Measurements from ENCODE around the gene PLK3. TPM values are rescaled to one million over a fixed set of nuclear protein-coding genes. Genes with fewer than 3 reads are reported as not detected.
"Not testable (repeated sequence)": the region's sequence is repeated elsewhere in the genome, so short reads cannot be mapped to it uniquely, and the experiment has no call there.

PLK3 gene
- total RNA-seq, 1 donor from 2014 or later: 128 TPM

- Mint-ChIP-seq H3K36me3 (ENCODE audit: low read depth) (peaks cover 84% of the 10 kb centered on the region), H3K4me3 (ENCODE audit: low read depth) (peak overlapping the region; percentile 75), H3K27me3 (ENCODE audit: low read depth) (no peaks in the 10 kb centered on the region), H3K4me1 (ENCODE audit: low read depth) (peaks cover 68% of the 10 kb centered on the region), H3K9me3 (no peaks in the 10 kb centered on the region), H3K27ac (peak overlapping the region; percentile 99)
- peak; percentile 87 for DNase-seq (ENCODE audit: low spot score)
- intact Hi-C loops (cut with micrococcal nuclease): loop anchor here (1.0 to 10.0 kb wide), 8 partner anchors 13 to 877 kb away; partner anchors contain the start of genes ARMH1, GPBP1L1, NASP and RNU5D-1
Measured at GRCh38 chr1:44807364-44808062, 7.3 kb downstream of the PLK3 start.

DNA sequence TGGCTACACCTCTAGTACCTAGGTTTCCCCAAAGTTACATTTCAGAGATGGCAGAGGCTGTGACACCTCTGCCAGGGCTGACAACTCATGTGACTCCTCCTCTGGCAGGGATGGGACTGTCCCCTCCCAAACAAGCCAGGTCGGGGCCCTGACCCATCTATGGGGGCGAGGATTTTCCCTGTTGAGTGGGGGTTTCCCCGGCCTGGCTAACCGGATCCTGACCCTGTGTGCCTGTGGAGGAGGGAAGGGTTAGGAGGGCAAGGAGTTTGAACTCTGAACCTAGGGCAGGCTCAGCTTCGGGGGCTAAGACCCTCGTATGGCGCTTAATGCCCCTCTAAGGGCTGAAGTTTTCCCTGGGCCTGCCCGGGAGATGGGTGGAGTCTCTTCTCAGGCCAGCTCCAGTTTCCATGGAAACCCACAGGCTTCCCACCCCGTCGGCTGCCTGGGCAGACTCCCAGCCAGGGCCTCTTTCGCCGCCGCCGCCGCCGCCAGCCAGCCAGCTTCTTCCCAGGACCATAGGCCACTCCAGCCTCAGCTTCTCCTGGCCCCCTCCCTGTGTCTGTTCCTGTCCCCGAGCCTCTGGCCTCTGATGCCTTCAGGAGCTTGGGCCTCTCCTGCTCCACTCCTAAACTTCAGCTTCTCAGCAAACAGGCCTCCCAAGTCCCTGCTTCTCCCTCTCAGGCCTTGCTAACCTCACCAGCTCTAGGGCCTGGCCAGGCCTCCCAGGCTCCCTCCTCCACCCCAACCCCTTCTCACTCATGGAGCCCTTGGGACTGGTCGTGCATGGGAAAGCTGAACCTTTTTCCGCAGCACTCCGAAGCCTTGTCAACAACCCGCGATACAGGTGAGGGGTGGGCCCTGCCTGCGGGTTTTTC is 8.1 kb downstream of the PLK3 start, which contains the start of gene BTBD19:
Gene BTBD19, plus strand, starts transcription at position 461 of the 875 bp plus-strand sequence. Its CDS starts 298 bp downstream, at position 759.
- no peak for DNase-seq (ENCODE audit: low spot score)
- no peaks in the 10 kb centered on the region for H3K9me3 Mint-ChIP-seq
- H3K4me1 Mint-ChIP-seq (ENCODE audit: low read depth): peaks cover 62% of the 10 kb centered on the region
- H3K27me3 Mint-ChIP-seq (ENCODE audit: low read depth): no peaks in the 10 kb centered on the region
- H3K36me3 Mint-ChIP-seq (ENCODE audit: low read depth): peaks cover 77% of the 10 kb centered on the region
- intact Hi-C loops (cut with micrococcal nuclease): loop anchor here (2.0 to 10.0 kb wide), 5 partner anchors 77 to 877 kb away; partner anchors contain the start of genes ARMH1, GPBP1L1, NASP and RNU5D-1
- peak within 1 kb of the TSS; percentile 99 for H3K27ac Mint-ChIP-seq
- H3K4me3 Mint-ChIP-seq (ENCODE audit: low read depth): peak within 1 kb of the TSS; percentile 75

DNA sequence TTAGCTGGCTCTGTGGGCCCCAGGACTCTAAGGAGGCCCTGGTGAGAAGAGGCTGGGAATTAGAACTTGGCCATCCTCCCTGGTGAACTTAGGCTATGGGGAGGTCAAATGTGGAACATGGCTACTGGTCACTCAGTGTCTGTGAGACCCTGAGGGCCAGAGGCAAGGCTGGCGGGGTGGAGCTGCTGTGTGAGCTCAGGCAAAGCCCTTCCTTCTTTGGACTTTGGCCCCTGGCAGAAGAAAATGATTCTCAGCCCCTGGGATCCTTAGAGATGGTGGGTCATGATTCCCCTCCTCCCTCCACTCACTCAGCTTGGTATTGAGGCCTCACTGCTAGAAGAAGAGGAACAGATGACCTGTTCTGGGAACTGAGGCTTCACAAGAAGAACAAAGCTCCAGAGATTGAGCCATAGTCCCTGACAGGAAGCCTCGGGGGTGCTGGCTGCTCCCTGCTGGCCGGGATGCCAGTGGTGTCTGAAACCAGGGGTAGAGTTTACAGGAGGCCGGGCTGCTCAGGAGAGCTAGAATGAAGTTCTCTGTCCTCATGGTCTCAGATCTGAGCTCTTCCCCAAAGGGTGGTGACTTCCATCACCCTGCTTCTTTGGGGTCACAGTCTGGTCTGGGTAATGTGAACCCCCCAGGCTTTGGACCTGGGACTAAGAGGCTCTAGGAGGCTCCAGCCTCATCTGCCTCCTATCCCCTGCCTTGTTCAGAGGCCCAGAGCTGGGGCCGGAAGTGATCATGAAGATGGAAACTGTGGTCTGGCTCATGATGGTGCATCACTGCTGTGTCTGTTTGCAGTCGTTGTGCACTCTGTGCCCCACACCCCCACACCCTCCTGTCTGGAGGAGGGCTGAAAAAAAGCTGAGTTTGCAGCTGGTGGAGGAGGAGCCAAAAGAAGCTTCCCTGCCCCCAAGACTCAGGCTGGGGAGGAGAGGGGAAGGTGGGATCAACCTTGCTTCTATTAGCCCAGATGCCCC is 9.1 kb downstream of the PLK3 start:
- H3K9me3 Mint-ChIP-seq: no peaks in the 10 kb centered on the region
- H3K36me3 Mint-ChIP-seq (ENCODE audit: low read depth): peaks cover 75% of the 10 kb centered on the region
- peak overlapping the region; percentile 99 for H3K27ac Mint-ChIP-seq
- H3K27me3 Mint-ChIP-seq (ENCODE audit: low read depth): no peaks in the 10 kb centered on the region
- intact Hi-C loops (cut with micrococcal nuclease): loop anchor here (1.0 to 10.0 kb wide), 7 partner anchors 8 to 876 kb away; partner anchors contain the start of genes ARMH1, GPBP1L1, KIF2C and NASP
- H3K4me1 Mint-ChIP-seq (ENCODE audit: low read depth): peaks cover 63% of the 10 kb centered on the region
- DNase-seq (ENCODE audit: low spot score): peak; percentile 88
- H3K4me3 Mint-ChIP-seq (ENCODE audit: low read depth): peak overlapping the region; percentile 75

GRCh38 chr1:44810101-44810761 is 10.1 kb downstream of the PLK3 start:
- peaks cover 74% of the 10 kb centered on the region for H3K36me3 Mint-ChIP-seq (ENCODE audit: low read depth)

DNA sequence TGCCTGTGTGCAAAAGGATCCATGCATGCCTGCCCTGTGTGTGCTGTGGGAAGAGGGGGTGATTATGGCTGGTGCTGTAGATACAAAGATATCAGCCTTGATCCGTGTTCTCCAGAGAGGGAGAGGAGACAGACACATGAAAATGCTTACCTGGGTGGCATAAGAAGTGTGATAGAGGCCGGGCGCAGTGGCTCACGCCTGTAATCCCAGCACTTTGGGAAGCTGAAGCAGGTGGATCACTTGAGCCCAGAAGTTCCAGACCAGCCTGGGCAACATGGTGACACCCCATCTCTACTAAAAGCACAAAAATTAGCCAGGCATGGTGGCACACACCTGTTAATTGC is 10.6 kb downstream of the PLK3 start:
- H3K27ac Mint-ChIP-seq: peak overlapping the region; percentile 99
- intact Hi-C loops (cut with micrococcal nuclease); H3K4me3 Mint-ChIP-seq (ENCODE audit: low read depth); DNase-seq (ENCODE audit: low spot score); H3K9me3 Mint-ChIP-seq; H3K27me3 Mint-ChIP-seq (ENCODE audit: low read depth): not testable (repeated sequence)
- H3K4me1 Mint-ChIP-seq (ENCODE audit: low read depth): peaks cover 64% of the 10 kb centered on the region
- peaks cover 74% of the 10 kb centered on the region for H3K36me3 Mint-ChIP-seq (ENCODE audit: low read depth)

More at GRCh38 chr1:44810101-44810761, 10.1 kb downstream of the PLK3 start:
- H3K4me1 Mint-ChIP-seq (ENCODE audit: low read depth): peaks cover 65% of the 10 kb centered on the region
- H3K27me3 Mint-ChIP-seq (ENCODE audit: low read depth): no peaks in the 10 kb centered on the region
- H3K9me3 Mint-ChIP-seq: no peaks in the 10 kb centered on the region
- intact Hi-C loops (cut with micrococcal nuclease): no loop called here
- H3K27ac Mint-ChIP-seq: peak overlapping the region; percentile 99
- peak overlapping the region; percentile 75 for H3K4me3 Mint-ChIP-seq (ENCODE audit: low read depth)
- DNase-seq (ENCODE audit: low spot score): no peak

- H3K9me3 Mint-ChIP-seq: no peaks in the 10 kb centered on the region
- H3K36me3 Mint-ChIP-seq (ENCODE audit: low read depth): peaks cover 74% of the 10 kb centered on the region
- no peak for DNase-seq (ENCODE audit: low spot score)
- peaks cover 64% of the 10 kb centered on the region for H3K4me1 Mint-ChIP-seq (ENCODE audit: low read depth)
- intact Hi-C loops (cut with micrococcal nuclease): no loop called here
- peak overlapping the region; percentile 99 for H3K27ac Mint-ChIP-seq
- peak overlapping the region; percentile 1 for H3K4me3 Mint-ChIP-seq (ENCODE audit: low read depth)
- H3K27me3 Mint-ChIP-seq (ENCODE audit: low read depth): no peaks in the 10 kb centered on the region
Measured at GRCh38 chr1:44811234-44811633, 11.1 kb downstream of the PLK3 start.

DNA sequence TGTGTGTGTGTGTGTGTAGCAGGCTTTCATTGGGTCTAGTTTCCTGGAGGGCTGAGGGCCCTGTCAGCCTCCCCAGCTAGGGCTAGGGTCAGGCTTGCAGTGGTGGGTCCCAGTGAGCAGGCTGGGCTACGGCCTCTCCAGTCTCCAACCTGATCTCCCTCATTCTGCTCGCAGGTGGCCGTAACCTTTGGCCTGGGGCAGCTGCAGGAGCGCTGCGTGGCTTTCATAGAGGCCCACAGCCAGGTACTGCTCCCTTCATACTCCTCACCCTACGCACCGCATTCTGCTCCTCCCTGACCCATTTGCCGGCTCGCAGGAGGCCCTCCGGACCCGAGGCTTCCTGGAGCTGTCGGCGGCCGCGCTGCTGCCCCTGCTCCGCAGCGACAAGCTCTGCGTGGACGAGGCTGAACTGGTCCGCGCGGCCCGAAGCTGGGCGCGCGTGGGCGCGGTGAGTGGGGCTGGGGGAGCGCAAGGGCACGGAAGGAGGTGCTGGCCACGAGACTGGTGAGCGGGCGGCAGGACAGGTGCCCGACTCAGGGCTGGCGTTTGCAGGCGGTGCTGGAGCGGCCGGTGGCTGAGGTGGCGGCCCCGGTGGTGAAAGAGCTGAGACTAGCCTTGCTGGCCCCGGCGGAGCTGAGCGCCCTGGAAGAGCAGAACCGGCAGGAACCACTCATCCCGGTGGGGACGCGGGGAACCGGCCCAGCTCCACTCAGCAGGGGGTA is 12.8 kb downstream of the PLK3 start:
- no peak for DNase-seq (ENCODE audit: low spot score)
- H3K4me3 Mint-ChIP-seq (ENCODE audit: low read depth): no peak overlapping the region
- peak overlapping the region; percentile 85 for H3K27ac Mint-ChIP-seq
- intact Hi-C loops (cut with micrococcal nuclease): no loop called here
- H3K4me1 Mint-ChIP-seq (ENCODE audit: low read depth): peaks cover 57% of the 10 kb centered on the region
- H3K27me3 Mint-ChIP-seq (ENCODE audit: low read depth): no peaks in the 10 kb centered on the region
- no peaks in the 10 kb centered on the region for H3K9me3 Mint-ChIP-seq
- H3K36me3 Mint-ChIP-seq (ENCODE audit: low read depth): peaks cover 73% of the 10 kb centered on the region

- peak overlapping the region; percentile 90 for H3K4me3 Mint-ChIP-seq (ENCODE audit: low read depth)
- intact Hi-C loops (cut with micrococcal nuclease); H3K27me3 Mint-ChIP-seq (ENCODE audit: low read depth); H3K9me3 Mint-ChIP-seq; DNase-seq (ENCODE audit: low spot score): not testable (repeated sequence)
- peaks cover 54% of the 10 kb centered on the region for H3K36me3 Mint-ChIP-seq (ENCODE audit: low read depth)
- peak overlapping the region; percentile 18 for H3K27ac Mint-ChIP-seq
- H3K4me1 Mint-ChIP-seq (ENCODE audit: low read depth): peaks cover 49% of the 10 kb centered on the region
Measured at GRCh38 chr1:44815926-44816325, 15.7 kb downstream of the PLK3 start.

DNA sequence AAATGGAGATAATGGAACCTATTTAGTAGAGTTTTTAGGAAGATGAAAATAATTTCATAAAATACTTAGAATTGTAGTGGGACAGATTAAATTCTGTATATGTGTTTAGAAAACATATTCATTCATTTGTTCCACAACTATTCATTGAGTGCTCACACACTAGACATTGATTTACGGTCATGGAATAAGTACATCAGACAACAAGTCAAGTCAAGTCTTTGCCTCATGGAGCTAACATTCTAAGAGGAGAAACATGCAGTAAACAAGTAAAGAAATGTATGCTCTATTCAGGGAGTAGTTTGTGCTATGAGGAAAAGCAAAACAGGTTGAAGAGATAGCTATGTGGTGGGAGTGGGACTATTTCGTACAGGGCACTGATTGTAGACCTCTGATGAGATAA is 17.1 kb downstream of the PLK3 start:
- Mint-ChIP-seq H3K27me3 (ENCODE audit: low read depth) (no peaks in the 10 kb centered on the region), H3K9me3 (no peaks in the 10 kb centered on the region), H3K4me3 (ENCODE audit: low read depth) (peak overlapping the region; percentile 20), H3K27ac (peak overlapping the region; percentile 17), H3K36me3 (ENCODE audit: low read depth) (peaks cover 41% of the 10 kb centered on the region), H3K4me1 (ENCODE audit: low read depth) (peaks cover 39% of the 10 kb centered on the region)
- no peak for DNase-seq (ENCODE audit: low spot score)
- intact Hi-C loops (cut with micrococcal nuclease): no loop called here

- Mint-ChIP-seq H3K9me3 (no peaks in the 10 kb centered on the region), H3K27ac (peak overlapping the region; percentile 83), H3K4me1 (ENCODE audit: low read depth) (peaks cover 39% of the 10 kb centered on the region), H3K27me3 (ENCODE audit: low read depth) (no peaks in the 10 kb centered on the region), H3K4me3 (ENCODE audit: low read depth) (peak overlapping the region; percentile 78), H3K36me3 (ENCODE audit: low read depth) (peaks cover 38% of the 10 kb centered on the region)
- DNase-seq (ENCODE audit: low spot score): no peak
- intact Hi-C loops (cut with micrococcal nuclease): no loop called here
Measured at GRCh38 chr1:44817771-44818495, 17.8 kb downstream of the PLK3 start.

DNA sequence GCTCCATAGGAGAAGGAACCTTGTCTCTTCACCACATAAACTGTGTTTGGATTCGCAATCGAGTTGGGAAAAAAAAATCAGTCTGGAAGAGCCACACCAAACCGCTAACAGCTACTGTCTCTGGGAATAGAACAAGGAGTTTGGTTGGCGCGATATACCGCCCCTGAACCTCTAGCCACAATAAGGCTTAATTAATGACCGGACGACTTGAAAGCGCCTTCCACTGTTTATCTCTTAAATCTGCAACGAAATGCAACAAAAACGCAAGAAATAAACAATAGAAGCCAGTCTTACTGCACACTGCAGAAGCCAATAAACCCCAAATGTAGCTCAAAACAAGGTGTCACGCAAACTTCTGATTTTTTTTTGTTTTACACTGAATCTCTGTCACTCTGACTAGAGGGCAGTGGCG is 19.0 kb downstream of the PLK3 start:
- H3K27ac Mint-ChIP-seq: peak overlapping the region; percentile 98
- intact Hi-C loops (cut with micrococcal nuclease): no loop called here
- no peaks in the 10 kb centered on the region for H3K9me3 Mint-ChIP-seq
- H3K27me3 Mint-ChIP-seq (ENCODE audit: low read depth): no peaks in the 10 kb centered on the region
- DNase-seq (ENCODE audit: low spot score): no peak
- peak overlapping the region; percentile 88 for H3K4me3 Mint-ChIP-seq (ENCODE audit: low read depth)
- peaks cover 36% of the 10 kb centered on the region for H3K4me1 Mint-ChIP-seq (ENCODE audit: low read depth)
- peaks cover 31% of the 10 kb centered on the region for H3K36me3 Mint-ChIP-seq (ENCODE audit: low read depth)
